Stimulated activated CD4-positive, alpha-beta T cell treated with anti-CD3 and anti-CD28 coated beads, Interleukin-2, amount 100 ng/mL, for 4 hours (primary cell): ENCODE data around the gene PRDM8.
"Not testable (repeated sequence)": the region's sequence is repeated elsewhere in the genome, so short reads cannot be mapped to it uniquely, and the experiment has no call there.

ENCODE experiments used
- DNase-seq: peaks from one replicate; pipeline ENCODE4 v3.0.0-alpha.2; 2020; ENCODE audit warnings: low read depth

PRDM8 gene

DNA sequence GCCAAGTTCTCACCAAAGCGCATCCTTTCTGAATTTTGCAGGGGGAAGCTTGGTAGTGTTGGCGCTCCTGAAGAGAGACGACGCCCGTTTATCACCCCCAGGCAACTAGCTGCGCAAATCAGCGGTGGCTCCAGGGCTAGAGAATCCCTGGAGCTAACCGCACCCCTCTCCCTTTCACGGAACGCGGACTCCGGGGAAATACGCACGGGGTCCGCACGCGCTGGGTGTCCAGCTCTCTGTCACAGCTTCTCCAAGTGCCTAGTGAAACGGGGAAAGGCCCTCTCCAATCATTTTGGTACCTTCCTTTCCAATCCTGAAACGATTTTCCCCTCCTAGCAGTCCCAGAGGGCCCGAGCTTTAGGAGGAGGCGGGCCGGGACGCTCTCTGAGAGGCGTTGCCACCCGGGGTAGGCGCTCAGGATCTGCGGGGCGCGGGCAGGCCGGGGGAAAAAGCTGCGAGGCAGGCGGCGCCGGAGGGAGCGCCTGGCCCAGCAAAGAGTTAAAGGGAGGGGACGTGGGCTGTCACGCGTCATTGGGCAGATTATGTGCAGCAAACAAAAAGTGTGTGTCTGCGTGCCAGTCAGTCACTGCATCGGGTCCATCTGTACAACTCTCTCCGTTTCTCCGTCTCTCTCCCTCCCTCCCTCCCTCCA is at the start of gene PRDM8:
Gene PRDM8, plus strand, starts transcription at position 582 of the 652 bp plus-strand sequence. CDS start 2,578 bp downstream, outside the sequence.
- peak; percentile 51 for DNase-seq

DNA sequence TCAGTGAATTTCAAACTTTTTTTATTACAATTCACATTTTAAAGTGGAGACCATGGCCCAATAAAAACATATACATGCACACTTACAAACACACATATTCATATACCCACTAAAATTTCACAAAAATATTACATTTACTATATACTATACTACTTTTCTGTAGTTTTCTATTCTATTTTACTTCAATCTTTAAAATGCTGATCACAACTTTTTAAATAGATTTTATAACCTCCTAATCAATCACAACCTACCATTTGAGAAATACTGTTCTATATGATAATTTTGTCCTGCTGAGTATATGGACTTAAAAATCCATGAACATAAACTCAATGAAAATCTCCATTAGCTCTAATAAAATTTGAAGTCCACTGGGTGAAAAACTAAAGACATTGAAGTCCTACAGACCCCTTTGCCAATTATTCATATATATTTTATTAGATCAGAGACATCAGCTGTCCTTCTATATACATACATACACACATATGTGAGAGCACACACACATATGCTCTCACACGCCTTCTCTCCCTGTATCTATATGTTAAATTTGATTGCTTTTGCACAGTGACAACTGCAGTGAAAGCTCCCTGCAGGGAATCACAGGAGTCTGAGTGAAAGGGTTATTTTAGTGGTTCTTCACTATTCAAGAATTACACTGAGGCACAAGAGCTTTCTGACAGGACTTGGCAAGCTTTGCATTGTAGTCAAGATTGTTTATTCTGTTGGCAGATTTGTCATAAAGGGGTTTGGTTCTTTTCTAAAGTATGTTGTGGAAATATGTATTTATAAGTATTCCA is 46.7 kb upstream of the PRDM8 start:
- DNase-seq, result no peak

DNA sequence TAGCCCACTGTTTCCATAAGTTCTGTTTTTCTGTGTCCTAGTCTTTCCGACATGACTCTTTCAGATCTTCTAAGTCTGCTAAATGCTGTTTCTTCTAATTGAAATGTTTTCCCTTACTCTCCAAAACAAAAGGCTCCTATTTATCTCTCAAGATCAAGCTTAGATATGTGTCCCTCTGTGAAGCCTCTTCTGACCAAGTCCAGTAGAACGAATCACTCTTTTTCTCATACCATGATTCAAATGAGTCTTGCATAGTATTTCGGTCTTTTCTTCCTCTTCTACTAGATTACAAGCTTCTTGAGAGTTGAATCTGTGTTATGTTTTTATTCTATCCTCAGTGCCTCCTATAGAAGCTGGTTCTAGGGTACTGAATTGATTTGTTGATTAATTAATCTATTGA is 45.3 kb upstream of the PRDM8 start:
- DNase-seq, result no peak

DNA sequence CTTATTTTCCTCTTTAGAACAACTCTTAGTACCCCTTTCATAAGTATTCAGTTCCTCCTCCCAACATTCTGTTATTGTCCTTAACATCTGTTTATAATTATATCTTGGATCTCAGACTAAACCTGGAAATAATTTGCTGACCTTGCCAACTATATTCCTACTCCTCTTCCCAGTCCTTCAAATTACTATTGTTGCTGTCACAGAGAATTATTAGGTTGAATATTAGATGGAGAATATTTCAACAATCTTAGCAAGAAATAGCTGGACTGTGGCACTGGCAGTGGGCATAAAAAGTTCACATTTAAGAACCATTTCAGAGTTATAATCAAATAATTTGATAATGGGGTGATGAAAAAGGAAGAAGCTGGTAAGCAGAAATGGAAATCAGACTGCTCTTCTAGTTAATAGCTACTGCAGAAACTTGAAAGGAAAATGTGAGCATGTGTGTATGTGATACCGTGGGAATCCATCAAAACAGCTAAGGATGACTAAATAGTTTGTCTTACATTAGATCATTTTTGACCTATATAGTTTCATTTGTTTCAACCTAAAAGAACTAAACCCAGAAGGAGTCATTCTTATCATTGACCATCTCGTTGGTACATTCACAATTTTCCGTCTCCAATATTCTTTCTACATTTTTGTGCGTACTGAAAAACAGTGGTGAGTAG is 43.3 kb upstream of the PRDM8 start:
- no peak for DNase-seq

DNA sequence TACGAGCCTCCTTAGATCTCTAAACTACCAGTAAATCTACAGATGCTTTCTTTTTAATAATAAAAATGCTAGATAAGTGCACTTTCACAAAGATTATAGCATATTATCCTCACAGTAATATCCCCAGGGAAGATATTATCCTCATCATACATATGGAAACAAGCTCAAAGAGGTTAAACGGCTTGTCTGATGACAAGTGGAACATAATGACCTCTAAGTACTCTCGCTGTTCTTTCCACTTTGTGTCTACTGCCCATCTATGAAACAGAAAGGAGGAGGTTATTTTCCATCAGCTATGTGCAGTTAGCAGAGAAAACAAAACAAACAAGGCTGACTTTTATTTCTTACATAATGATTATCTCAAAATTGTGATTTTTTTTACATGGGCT is 42.8 kb upstream of the PRDM8 start:
- DNase-seq, result no peak

DNA sequence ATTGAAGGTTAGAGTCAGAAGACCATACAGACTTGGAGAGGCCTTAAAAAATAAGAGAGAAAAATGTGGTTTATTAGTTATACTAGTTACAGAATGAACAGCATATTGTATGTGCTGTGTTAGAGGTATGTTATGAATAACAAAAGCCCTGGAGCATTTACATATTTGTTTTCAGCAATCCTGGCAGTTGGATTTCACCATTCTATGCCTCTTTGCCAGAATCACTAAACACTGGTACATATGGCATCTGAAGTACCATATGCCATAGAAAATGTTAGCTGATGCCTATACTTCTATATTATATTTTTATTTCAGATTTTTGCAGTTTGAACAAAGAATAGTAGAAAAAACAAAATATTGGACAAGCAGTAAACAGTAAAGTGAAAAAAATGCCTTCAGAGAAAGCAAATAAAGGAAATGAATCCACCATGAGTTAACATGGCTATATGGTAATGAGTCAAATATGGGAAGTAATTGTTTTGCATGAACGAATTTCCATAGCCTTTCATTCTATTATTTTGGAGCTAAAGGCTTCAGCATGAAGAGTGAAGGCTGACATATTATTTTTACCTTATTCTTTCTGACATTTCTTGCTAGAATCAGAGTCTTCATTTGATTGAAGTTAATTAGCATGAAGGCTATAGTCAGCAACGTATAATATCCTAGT is 41.9 kb upstream of the PRDM8 start:
- no peak for DNase-seq

DNA sequence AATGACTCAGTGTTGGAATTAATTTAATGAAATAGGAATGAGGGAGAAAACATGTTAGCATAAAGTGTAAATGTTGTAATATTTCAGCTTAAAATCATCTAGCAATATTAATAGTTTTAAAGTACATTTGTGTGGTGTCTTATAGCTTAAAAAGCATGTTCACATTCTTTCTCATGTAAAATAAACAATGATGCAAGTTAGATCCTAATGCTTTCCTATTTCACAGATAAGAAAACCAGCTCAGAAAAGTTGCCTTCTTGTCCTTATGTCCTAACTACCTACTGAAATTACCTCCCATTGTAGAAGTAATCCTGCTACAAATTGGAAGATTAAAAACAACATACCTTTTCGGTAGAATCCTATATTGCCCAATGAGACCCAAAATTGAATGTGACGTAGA is 40.9 kb upstream of the PRDM8 start:
- no peak for DNase-seq

DNA sequence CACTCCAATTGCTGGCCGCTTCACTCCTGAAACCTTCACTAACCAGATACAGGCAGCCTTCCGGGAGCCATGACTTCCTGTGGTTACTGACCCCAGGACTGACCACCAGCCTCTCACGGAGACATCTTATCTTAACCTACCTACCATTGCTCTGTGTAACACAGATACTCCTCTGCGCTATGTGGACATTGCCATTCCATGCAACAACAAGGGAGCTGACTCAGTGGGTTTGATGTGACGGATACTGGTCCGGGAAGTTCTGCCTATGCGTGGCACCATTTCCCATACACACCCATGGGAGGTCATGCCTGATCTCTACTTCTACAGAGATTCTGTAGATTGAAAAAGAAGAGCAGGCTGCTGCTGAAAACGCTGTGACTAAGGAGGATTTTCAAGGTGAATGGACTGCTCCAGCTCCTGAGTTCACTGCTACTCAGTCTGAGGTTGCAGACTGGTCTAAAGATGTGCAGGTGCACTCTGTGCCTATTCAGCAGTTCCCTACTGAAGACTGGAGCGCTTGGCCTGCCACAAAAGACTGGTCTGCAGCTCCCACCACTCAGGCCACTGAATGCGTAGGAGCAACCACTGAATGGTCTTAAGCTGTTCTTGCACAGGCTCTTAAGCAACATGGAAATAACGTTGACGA is 35.8 kb upstream of the PRDM8 start:
- DNase-seq, result no peak

DNA sequence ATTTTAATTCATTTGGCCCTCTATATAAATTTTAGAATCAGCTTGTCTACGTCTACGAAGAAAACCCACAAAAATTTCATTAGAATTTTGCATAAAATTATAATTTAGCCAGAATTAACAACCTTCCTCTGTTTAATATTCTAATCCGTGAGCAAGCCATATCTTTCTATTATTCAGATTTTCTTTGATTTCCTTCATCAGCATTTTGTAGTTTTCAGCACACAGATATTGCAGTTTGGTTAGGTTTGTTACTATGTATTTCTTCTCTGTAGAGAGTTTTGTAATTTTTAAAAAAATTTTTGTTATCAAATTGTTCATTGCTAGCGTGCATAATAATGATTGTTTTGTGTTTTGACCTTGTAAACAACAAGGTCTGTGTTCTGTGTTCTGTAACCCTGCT is 34.9 kb upstream of the PRDM8 start:
- no peak for DNase-seq

DNA sequence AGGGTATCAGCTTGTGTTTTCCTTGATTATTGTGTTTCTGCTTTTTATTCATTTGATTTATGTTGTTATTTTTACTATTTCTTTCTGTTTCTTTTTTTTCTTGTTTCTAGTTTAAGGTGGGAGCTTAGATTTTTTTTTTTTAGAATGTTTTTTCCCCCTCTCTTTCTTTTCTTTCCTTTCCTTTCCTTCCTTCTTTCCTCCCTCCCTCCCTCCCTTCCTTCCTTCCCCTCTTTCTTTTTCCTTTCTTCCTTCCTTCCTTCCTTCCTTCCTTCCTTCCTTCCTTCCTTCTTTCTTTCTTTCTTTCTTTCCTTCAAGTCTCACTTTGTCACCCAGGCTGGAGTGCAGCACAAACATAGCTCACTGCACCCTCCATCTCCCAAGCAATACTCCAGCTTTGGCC is 31.4 kb upstream of the PRDM8 start:
- DNase-seq, result no peak

DNA sequence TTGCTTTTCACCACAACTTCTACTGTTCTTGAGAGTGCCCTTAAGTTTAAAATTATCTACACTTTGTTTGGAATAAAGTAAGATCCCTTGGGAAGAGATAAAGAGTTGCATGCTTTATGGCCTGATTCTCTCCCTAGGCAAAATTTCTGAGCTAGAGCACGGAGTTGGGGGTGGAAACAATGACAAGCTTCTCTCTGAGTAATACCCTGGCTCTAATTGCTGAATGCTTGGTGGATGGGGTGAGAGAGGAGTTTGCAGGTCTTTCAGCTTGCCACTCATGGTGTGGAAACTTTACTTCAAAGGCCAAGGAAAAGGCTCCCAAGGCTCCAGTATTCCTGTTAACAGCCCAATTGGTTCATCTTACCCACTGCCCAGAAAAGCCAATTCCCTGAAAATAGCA is 26.1 kb upstream of the PRDM8 start:
- peak; percentile 39 for DNase-seq

DNA sequence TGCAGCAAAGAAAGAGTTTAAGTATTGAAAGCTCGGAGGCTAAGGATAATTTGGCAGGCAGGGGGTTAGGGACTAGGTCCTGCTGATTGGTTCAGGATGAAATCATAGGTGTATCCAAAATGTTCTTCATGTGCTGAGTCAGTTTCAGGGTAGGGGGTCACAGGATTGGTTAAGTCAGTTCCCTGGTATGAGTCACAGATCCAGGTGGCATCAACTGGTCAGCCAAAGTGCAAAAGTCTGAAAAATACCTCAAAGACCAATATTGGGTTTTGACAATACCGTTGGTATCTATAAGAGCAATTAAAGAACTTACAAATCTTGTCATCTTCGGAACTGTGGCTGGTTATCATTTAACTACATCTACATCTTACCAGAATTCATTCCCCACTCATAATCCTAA is 25.6 kb upstream of the PRDM8 start:
- DNase-seq, result no peak

DNA sequence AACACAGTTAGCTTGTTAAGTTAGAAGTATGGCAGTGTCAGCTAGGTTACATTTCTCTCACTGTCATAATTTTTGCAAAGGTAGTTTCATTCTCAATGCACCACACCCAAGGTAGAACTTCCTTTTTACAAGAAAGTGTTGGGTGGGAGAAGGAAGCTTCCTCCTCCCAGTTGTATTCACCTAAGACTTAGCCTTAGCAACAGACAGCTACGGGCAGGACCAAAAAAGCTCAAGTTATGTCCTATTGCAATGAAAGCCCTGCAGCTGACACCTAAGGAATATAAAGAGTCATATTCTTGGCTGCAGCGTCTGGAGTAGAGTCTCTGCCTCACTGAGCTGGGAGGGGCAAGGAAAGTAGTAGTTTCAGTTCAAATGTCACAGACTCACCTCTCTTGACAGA is 25.1 kb upstream of the PRDM8 start:
- DNase-seq, result peak; percentile 17

DNA sequence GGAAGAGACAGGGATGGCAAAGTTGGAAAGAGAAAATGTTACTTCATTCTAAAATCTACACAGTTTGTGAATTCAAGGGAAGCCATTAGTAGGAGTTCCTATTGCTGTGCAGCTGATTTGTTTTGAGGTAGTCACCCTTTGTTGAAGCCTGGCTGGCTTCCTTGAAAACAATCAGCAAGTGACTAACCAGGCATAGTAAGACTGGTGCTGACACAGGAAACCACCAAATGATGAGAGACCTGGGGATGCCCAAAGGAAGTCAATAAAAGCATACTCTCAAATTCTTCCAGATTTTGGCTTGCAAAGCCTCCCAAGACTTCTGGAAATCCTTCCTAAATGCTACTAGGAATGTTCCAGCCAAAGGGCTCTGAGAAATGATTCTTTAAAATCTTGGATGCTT is 23.9 kb upstream of the PRDM8 start:
- peak; percentile 57 for DNase-seq

DNA sequence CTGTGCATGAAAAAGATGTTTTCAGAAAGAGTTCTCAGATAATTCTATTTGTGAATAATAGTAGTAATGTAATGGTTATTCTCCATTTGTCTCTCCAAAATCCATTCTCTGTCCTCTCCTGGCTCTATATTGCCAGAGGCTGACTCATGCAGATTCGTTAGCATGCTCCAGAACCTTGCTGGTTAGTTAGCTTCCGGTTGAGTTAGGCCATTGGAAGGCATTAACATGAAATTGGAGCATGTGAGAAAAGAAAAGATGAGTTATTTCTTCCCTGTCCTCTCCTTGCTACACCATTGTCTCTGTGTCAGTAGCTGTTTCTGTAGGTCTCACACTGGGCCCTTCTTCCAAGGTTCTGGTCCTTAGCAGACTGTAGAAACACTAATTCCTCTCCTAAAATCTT is 23.5 kb upstream of the PRDM8 start:
- DNase-seq, result no peak

DNA sequence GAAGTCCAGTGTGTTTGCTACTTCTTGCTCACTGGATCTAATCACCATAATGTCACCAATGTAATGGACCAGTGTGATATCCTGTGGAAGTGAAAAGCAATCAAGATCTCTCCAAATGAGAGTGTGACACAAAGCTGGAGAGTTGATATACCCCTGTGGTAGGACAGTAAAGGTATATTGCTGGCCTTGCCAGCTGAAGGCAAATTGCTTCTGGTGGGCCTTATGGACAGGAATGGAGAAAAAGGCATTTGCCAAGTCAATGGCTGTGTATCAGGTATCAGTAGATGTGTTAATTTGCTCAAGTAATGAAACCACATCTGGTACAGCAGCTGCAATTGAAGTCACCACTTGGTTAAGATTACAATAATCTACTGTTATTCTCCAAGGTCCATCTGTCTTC is 19.5 kb upstream of the PRDM8 start:
- DNase-seq, result not testable (repeated sequence)

DNA sequence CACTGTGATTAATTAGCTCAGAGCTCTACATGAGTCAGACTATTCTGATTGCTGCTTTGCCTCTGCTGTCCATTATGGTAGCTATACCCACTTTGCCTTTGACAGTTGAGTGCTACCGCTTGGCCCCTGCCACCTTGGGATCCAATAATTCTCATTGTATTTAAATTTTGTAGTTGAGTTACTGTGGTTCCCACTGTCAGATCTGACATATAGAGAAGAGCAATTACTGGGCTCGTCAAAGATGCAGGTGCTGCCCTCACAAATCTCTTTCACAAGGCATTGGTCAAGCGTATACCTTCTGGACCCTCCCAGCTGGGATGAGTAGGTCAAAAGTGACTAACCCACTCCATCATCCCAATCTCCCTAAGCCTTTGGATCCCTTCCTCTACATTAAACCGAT is 18.3 kb upstream of the PRDM8 start:
- DNase-seq, result no peak

DNA sequence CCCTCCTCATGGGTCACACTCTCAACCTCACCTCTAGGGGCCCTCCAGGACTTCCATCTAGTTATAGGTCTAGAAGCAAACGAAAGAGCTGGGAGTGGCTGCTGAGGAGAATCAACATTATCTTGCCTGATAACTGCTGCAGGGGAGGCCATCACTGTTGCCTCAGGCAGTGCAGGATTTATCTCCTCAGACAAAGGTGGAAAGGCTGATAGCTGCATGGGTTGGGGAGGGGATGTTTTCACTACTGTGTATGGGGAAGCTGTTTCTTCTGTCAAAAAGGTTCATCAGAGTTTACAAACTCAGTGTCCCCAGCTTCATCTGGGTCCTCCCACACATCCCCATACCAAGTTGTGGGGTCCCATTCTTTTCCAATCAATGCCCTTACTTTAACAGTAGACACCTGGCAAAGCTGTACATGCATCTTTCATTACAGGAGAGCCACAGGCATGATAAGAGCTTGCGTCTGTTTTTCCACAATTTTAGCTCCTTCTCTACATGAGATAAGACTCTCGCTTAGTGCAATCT is 17.6 kb upstream of the PRDM8 start:
- no peak for DNase-seq

DNA sequence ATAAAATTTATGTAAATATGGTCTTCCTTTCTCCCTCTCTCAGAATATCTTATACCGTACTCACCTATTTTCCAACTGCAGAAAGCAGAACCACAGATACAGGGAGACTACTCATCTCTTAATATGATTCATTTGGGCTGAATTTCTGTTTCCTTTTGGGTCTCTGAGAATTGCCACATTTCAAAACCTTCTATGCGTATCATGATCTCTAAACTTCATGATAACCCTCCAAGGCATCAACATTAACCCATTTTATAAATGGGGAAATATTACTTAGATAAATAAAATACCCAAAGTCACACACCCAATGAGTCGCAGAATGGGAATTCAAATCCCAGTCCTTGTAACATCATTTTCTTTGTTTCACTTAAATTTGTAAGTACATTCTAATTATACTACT is 16.6 kb upstream of the PRDM8 start:
- DNase-seq, result no peak

DNA sequence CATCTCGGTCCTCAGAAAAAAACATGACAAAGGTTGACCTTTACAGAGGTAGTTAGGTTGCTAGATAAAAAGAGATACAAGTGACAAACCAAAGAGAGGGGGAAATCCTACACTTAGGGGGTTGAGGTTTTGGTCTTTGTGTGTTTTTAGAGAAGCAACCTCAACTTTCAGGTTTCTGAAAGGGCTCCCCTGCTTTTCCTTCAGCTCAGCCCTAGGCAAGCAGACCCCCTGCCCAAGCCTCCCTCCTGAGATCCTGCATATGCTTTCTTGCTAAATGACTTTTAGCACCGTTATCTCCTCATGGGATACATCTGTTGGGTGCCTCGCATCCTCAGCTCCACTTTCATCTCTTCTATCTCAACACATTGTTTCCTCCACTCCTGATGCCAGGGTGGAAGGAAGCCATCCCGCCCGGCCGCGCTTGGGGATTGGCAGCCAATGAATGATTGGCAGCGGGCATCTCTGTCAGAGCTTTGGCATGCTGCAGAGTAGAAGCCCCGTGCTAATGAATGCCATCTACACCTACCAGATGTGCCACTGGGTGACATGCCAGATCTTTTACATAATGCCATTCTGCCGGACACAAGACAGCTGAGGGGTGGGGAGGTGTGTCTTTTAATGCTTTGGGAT is 15.0 kb upstream of the PRDM8 start:
- no peak for DNase-seq

DNA sequence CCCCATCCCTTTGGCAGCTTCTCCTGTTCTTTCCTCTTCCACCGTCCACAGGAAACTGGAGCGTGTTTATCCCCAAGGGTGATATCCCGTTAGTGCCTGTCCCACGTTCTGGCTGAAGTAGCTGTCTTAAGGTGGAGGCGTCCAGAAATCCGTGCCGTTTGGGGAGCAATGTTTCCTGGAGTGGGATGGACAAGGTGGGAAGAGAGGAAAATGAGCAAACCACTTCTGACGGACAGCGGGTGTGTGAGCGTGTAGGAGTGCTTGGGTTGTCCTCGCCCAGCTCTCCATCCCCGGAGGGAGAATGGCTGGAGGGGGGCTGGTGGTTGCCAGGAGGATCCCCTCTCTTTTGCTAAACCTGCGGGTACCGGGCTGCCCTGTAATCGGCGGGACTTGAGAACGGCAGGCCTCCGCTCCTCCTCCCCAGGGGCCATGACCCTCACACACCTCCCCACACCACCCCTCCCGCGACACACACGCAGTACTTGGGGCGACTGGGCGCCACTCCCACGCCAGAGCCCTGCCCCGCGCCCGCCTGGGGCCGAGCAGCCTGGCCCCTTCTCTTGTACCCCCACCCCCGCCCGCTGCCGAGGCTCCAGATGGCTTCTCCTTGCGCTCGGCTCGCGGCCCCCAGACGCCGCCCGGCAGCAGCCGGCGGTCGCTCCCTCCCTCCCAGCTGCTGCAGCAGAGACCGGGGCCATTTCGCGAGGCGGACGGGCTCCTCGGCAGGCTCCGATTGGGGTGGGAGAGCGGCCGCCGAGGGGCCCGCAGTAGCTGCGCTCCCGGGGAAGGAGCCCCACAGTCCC is 13.9 kb upstream of the PRDM8 start:
- no peak for DNase-seq
